HepG2 (cell line): Measurements from ENCODE around the gene SCMH1. TPM values are rescaled to one million over a fixed set of nuclear protein-coding genes. Genes with fewer than 3 reads are reported as not detected.

Source experiments
- ATAC-seq: fragments of 200-7000 bp; cut with Tn5 transposase; 3 replicates; pipeline ENCODE4 v1.9.1; 2020; ENCODE audit warnings: mild to moderate bottlenecking, moderate library complexity
- BruUV-seq: library from RNA; stranded (reverse); fragments of 400-500 nt; replicated peaks from 2 replicates; lab custom pipeline; 2021; lab: Mats Ljungman, UMichigan
- CTCF ChIA-PET: fragments of 300-600 bp; formaldehyde crosslinking; extraction: SDS; loops from one replicate; lab custom pipeline; 2021; ENCODE audit warnings: low total read pairs, inconsistent platforms, low intra/inter-chr PET ratio; lab: Yijun Ruan, JAX
- POLR2A ChIA-PET: fragments of 350-600 bp; sonication (Branson Sonifier 250); formaldehyde crosslinking; loops from one replicate; lab custom pipeline; 2020; ENCODE audit warnings: antibody characterized with exemption, inconsistent platforms; lab: Yijun Ruan, JAX
- DNase-seq: peaks from one replicate; pipeline ENCODE4 v3.0.0-alpha.2; 2015; ENCODE audit warnings: low spot score
- FAIRE-seq: peaks from 3 replicates; lab custom pipeline; 2011; peaks lifted over from hg19 to GRCh38; lab: Jason Lieb, UNC
- H2AFZ ChIP-seq: one replicate; pipeline ENCODE4 v1.6.1; 2011; ENCODE audit warnings: low read length, inconsistent platforms
- H3K27ac ChIP-seq: fragments of 300-600 bp; 3 replicates; pipeline ENCODE4 v1.8.0; 2011; ENCODE audit warnings: mixed run types, mild to moderate bottlenecking, mixed read lengths, low read length, inconsistent platforms; ENCODE audit not compliant: insufficient read depth; ENCODE audit errors: extremely low read length
- H3K27me3 ChIP-seq, 2 experiments: fragments of 200-600 bp in 1 of 2; 2 replicates in 1 of 2; 3 replicates in 1 of 2; pipeline versions ENCODE4 v1.6.0 to v1.8.0; 2011; ENCODE audit warnings: low read length in 2 of 2, mild to moderate bottlenecking in 2 of 2, moderate library complexity in 2 of 2, inconsistent platforms in 1 of 2; ENCODE audit not compliant: insufficient read depth in 2 of 2, control insufficient read depth in 1 of 2
- H3K36me3 ChIP-seq, 2 experiments: fragments of 200-600 bp in 1 of 2; replicated peaks in 1 of 2; 2 replicates in 1 of 2; 3 replicates in 1 of 2; pipeline versions ENCODE4 v1.5.1 to v1.8.0; 2011; ENCODE audit warnings: low read length in 2 of 2, inconsistent platforms in 1 of 2; ENCODE audit not compliant: insufficient read depth in 2 of 2, control insufficient read depth in 1 of 2
- H3K4me1 ChIP-seq: 2 replicates; pipeline ENCODE4 v1.5.1; 2012; ENCODE audit warnings: low read length, inconsistent platforms; ENCODE audit not compliant: insufficient read depth
- H3K4me2 ChIP-seq: 2 replicates; pipeline ENCODE4 v1.6.0; 2011; ENCODE audit warnings: low read depth, low read length, inconsistent platforms
- H3K4me3 ChIP-seq, 3 experiments: fragments of 200-600 bp in 1 of 3; sonication (generic), shearing (Covaris generic) in 1 of 3; replicated peaks in 1 of 3; 2 replicates each; pipeline ENCODE4 v1.5.1; 2011 to 2016; ENCODE audit warnings: low read length in 3 of 3, inconsistent platforms in 2 of 3, low read depth in 2 of 3, mild to moderate bottlenecking in 2 of 3, control low read depth in 1 of 3, mixed read lengths in 1 of 3; ENCODE audit not compliant: insufficient read depth in 1 of 3
- H3K79me2 ChIP-seq: one replicate; pipeline ENCODE4 v1.6.1; 2011; ENCODE audit warnings: low read length, inconsistent platforms; ENCODE audit not compliant: insufficient read depth
- H3K9ac ChIP-seq: 2 replicates; pipeline ENCODE4 v1.6.0; 2011; ENCODE audit warnings: mild to moderate bottlenecking, low read depth, low read length, inconsistent platforms; ENCODE audit not compliant: insufficient read depth
- H3K9me3 ChIP-seq: 2 replicates; pipeline ENCODE4 v1.5.1; 2012; ENCODE audit warnings: mild to moderate bottlenecking, low read length
- H4K20me1 ChIP-seq: 2 replicates; pipeline ENCODE4 v1.6.0; 2011; ENCODE audit warnings: inconsistent platforms, mild to moderate bottlenecking, low read length, moderate library complexity; ENCODE audit not compliant: insufficient read depth
- DMTF1 ChIP-seq: sonication (generic); formaldehyde crosslinking; IDR thresholded peaks from 2 replicates; pipeline ENCODE4 v1.4.0; 2020; ENCODE audit warnings: mild to moderate bottlenecking, missing genetic modification reagents
- FOXC1 ChIP-seq: sonication (generic); formaldehyde crosslinking; IDR thresholded peaks from 2 replicates; pipeline ENCODE4 v1.8.0; 2022; ENCODE audit warnings: mild to moderate bottlenecking, missing genetic modification reagents, borderline replicate concordance
- PCBP1 ChIP-seq: fragments of 200-400 bp; formaldehyde crosslinking; IDR thresholded peaks from 2 replicates; pipeline ENCODE4 v1.6.1; 2017; ENCODE audit warnings: mild to moderate bottlenecking, low read depth, low read length, borderline replicate concordance
- POGK ChIP-seq: sonication (generic); formaldehyde crosslinking; conservative IDR thresholded peaks from 2 replicates; pipeline ENCODE4 v1.8.0; 2022; ENCODE audit warnings: mild to moderate bottlenecking, moderate library complexity, missing genetic modification reagents
- REXO4 ChIP-seq: sonication (generic); formaldehyde crosslinking; IDR thresholded peaks from 2 replicates; pipeline ENCODE4 v1.8.0; 2022; ENCODE audit warnings: missing genetic modification reagents, mild to moderate bottlenecking, borderline replicate concordance
- RFXANK ChIP-seq: IDR thresholded peaks from 2 replicates; pipeline ENCODE4 v1.6.1; 2016
- SMC3 ChIP-seq: IDR thresholded peaks from 2 replicates; pipeline ENCODE4 v1.6.1; 2011; ENCODE audit warnings: low read length, improper control_type of control experiment
- ZBTB43 ChIP-seq: sonication (generic); formaldehyde crosslinking; conservative IDR thresholded peaks from 2 replicates; pipeline ENCODE4 v1.4.0; 2020; ENCODE audit warnings: missing genetic modification reagents
- ZBTB44 ChIP-seq: sonication (generic); formaldehyde crosslinking; IDR thresholded peaks from 2 replicates; pipeline ENCODE4 v1.4.0; 2020; ENCODE audit warnings: missing genetic modification reagents
- ZNF136 ChIP-seq: sonication (generic); formaldehyde crosslinking; IDR thresholded peaks from 2 replicates; pipeline ENCODE4 v1.8.1; 2022; ENCODE audit warnings: low read depth, mild to moderate bottlenecking, moderate library complexity, missing genetic modification reagents
- ZNF138 ChIP-seq: sonication (generic); formaldehyde crosslinking; IDR thresholded peaks from 2 replicates; pipeline ENCODE4 v1.5.0; 2020; ENCODE audit warnings: mild to moderate bottlenecking, low read depth, missing genetic modification reagents
- ZNF253 ChIP-seq: sonication (generic); formaldehyde crosslinking; IDR thresholded peaks from 2 replicates; pipeline ENCODE4 v1.8.0; 2022; ENCODE audit warnings: mild to moderate bottlenecking, missing genetic modification reagents, borderline replicate concordance
- ZNF256 ChIP-seq: sonication (generic); formaldehyde crosslinking; conservative IDR thresholded peaks from 2 replicates; pipeline ENCODE4 v1.4.0; 2020; ENCODE audit warnings: missing genetic modification reagents
- WGBS: methylation state at CpG from one replicate; pipeline ENCODE4 v1.1.6; 2017; ENCODE audit warnings: low lambda C conversion rate; 5-methylcytosine and 5-hydroxymethylcytosine counted together
- in situ Hi-C: cut with HindIII; loops from 2 replicates; pipeline ENCODE4 v1.10.0; 2017; ENCODE audit warnings: low pct_unique_long_range_greater_than_20kb; ENCODE audit not compliant: extremely low pct_ligation_motif_present
- intact Hi-C: fragments of 100-400 bp; cut with micrococcal nuclease; formaldehyde crosslinking; loops from one replicate; pipeline ENCODE4 v1.10.0; 2022; ENCODE audit not compliant: unreplicated experiment
- polyA plus RNA-seq, 8 experiments: library from polyadenylated mRNA; depleted of rRNA in 3 of 8; stranded (reverse) in 7 of 8; unstranded in 1 of 8; fragments of >200 nt; fragmentation: Illumina TruSeq in 4 of 8; extraction: Trizol in 4 of 8; gene quantifications; 2 replicates each; pipeline versions ENCODE4 v1.2.1 to v1.2.3, GENCODE V29; 2011 to 2016; ENCODE audit warnings: low read depth in 4 of 8, missing spikeins in 1 of 8, mixed read lengths in 1 of 8; ENCODE audit not compliant: insufficient read depth in 1 of 8
- total RNA-seq, 5 experiments: library from RNA; depleted of rRNA; stranded (reverse); fragments of >200 nt; fragmentation: Illumina TruSeq; extraction: Trizol; gene quantifications; 2 replicates each; pipeline ENCODE4 v1.2.3, GENCODE V29; 2016; ENCODE audit warnings: low read depth in 1 of 5

The SCMH1 gene
- total and polyA plus RNA-seq, 2 of the 13 experiments (the other 11 are each of a cell fraction or from before 2014, with no cell fraction given): 41.8 to 52.6 TPM

GRCh38 chr1:41171266-41171874 is 70.7 kb downstream of the SCMH1 start (continued):
- no peak for TF ChIP-seq SMC3
- TF ChIP-seq, all 625 proteins: peak for 0

GRCh38 chr1:41169799-41170180 is 72.3 kb downstream of the SCMH1 start:
- Histone ChIP-seq H3K36me3 (peaks cover 2 to 3% of the 10 kb centered on the region in 2 experiments; a peak in 3 of 5 replicates), H3K9ac (no peak overlapping the region)
- no peak for TF ChIP-seq ZBTB43 (CRISPR knock-in tag)
- no peak for TF ChIP-seq ZBTB44 (CRISPR knock-in tag)
- TF ChIP-seq ZNF253: no peak
- no peak for TF ChIP-seq ZNF136 (CRISPR knock-in tag)
- no peak for TF ChIP-seq POGK (CRISPR knock-in tag)
- TF ChIP-seq RFXANK (CRISPR knock-in tag): no peak
- TF ChIP-seq FOXC1 (CRISPR knock-in tag): no peak
- TF ChIP-seq PCBP1: no peak
- TF ChIP-seq ZNF138 (CRISPR knock-in tag): no peak
- no peak for TF ChIP-seq ZNF256 (CRISPR knock-in tag)
- TF ChIP-seq REXO4 (CRISPR knock-in tag): no peak
- TF ChIP-seq DMTF1: no peak
- TF ChIP-seq, all 625 proteins: peak for 0
- Histone ChIP-seq H3K27me3 (no peaks in the 10 kb centered on the region), H3K4me2 (no peak overlapping the region), H3K4me1 (peaks cover 17% of the 10 kb centered on the region), H2AFZ (no peak overlapping the region), H4K20me1 (no peaks in the 10 kb centered on the region), H3K4me3 (no peak overlapping the region), H3K79me2 (peaks cover 6% of the 10 kb centered on the region), H3K9me3 (peaks cover 30% of the 10 kb centered on the region), H3K27ac (no peak overlapping the region)
- in situ Hi-C loops (loop anchor here (5.0 kb wide), 1 partner anchor 58 kb away; no protein-coding TSS in a partner anchor), intact Hi-C loops (no loop called here)
- 66% methylated on average over 3 of the region's 3 CpGs for WGBS
- ChIA-PET CTCF (no interaction called here), POLR2A (interaction anchor here (1.1 kb wide), 1 partner anchor 12 kb away, joined by 4 read pairs; no protein-coding TSS in a partner anchor)
- ATAC-seq (peak; percentile 53), DNase-seq (peak; percentile 9), FAIRE-seq (no peak)
- BruUV-seq: no TSS peak
